HG02970 (cell line): ENCODE results near the gene DIPK1C.

Experiments used
- ATAC-seq: cut with Tn5 transposase; IDR thresholded peaks from one replicate; pipeline ENCODE4 v1.9.1; 2021; ENCODE audit warnings: mild to moderate bottlenecking, moderate library complexity, moderate number of reproducible peaks; ENCODE audit not compliant: unreplicated experiment, low FRiP score

The DIPK1C gene

GRCh38 chr18:74425876-74426275 is 31.2 kb downstream of the DIPK1C start:
- ATAC-seq: no peak

GRCh38 chr18:74425161-74425560 is 31.9 kb downstream of the DIPK1C start:
- ATAC-seq: no peak

- no peak for ATAC-seq
Observed at GRCh38 chr18:74422541-74422940, 34.6 kb downstream of the DIPK1C start.

- no peak for ATAC-seq
Observed at GRCh38 chr18:74420926-74421325, 36.2 kb downstream of the DIPK1C start.

- no peak for ATAC-seq
Observed at GRCh38 chr18:74420481-74420880, 36.6 kb downstream of the DIPK1C start.

GRCh38 chr18:74419761-74420160 is 37.3 kb downstream of the DIPK1C start:
- no peak for ATAC-seq

GRCh38 chr18:74418023-74418422 is 39.1 kb downstream of the DIPK1C start:
- ATAC-seq: no peak

GRCh38 chr18:74416124-74416523 is 41.0 kb downstream of the DIPK1C start:
- ATAC-seq: no peak

- no peak for ATAC-seq
Observed at GRCh38 chr18:74414953-74415515, 42.1 kb downstream of the DIPK1C start.

GRCh38 chr18:74413836-74414235 is 43.3 kb downstream of the DIPK1C start:
- no peak for ATAC-seq

GRCh38 chr18:74412116-74412880 is 44.8 kb downstream of the DIPK1C start:
- ATAC-seq: no peak

- ATAC-seq: no peak
Observed at GRCh38 chr18:74411475-74411874, 45.6 kb downstream of the DIPK1C start.

GRCh38 chr18:74410441-74410992 is 46.6 kb downstream of the DIPK1C start:
- no peak for ATAC-seq

- ATAC-seq: no peak
Observed at GRCh38 chr18:74407888-74408287, 49.2 kb downstream of the DIPK1C start.

GRCh38 chr18:74402806-74403433 is 54.2 kb downstream of the DIPK1C start:
- no peak for ATAC-seq

- no peak for ATAC-seq
Observed at GRCh38 chr18:74400813-74401212, 56.3 kb downstream of the DIPK1C start.

- ATAC-seq: no peak
Observed at GRCh38 chr18:74399091-74399887, 57.8 kb downstream of the DIPK1C start.

- ATAC-seq: no peak
Observed at GRCh38 chr18:74397572-74397971, 59.5 kb downstream of the DIPK1C start.

- no peak for ATAC-seq
Observed at GRCh38 chr18:74396171-74397169, 60.6 kb downstream of the DIPK1C start.
